Raji (cell line): Measurements from ENCODE around the gene MICU2.

Experiments
- POLR2A ChIP-seq: IDR thresholded peaks from 2 replicates; pipeline ENCODE4 v1.6.1; 2011; ENCODE audit warnings: low read depth, low read length, control low read depth; ENCODE audit not compliant: insufficient read depth

MICU2 gene

DNA sequence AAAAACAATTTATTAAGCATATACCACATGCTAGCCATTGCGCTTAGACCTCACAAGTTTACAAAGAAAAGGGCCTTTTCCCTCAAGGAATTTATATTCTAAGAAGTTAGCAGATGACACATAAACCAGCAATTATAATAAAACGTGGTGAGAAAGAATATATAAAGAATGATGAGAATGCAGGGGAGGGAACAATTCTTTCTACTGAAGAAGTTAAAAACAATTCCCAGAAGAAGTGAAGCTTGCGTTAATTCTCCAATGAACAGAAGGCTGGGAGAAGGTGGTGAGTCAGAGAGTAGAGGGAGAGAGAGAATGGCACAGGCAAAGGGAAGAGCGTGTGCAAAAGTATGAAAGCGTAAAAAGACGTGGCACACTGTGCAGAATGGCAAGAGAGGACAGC lies 75.4 kb downstream of the MICU2 start:
- no peak for TF ChIP-seq POLR2A

DNA sequence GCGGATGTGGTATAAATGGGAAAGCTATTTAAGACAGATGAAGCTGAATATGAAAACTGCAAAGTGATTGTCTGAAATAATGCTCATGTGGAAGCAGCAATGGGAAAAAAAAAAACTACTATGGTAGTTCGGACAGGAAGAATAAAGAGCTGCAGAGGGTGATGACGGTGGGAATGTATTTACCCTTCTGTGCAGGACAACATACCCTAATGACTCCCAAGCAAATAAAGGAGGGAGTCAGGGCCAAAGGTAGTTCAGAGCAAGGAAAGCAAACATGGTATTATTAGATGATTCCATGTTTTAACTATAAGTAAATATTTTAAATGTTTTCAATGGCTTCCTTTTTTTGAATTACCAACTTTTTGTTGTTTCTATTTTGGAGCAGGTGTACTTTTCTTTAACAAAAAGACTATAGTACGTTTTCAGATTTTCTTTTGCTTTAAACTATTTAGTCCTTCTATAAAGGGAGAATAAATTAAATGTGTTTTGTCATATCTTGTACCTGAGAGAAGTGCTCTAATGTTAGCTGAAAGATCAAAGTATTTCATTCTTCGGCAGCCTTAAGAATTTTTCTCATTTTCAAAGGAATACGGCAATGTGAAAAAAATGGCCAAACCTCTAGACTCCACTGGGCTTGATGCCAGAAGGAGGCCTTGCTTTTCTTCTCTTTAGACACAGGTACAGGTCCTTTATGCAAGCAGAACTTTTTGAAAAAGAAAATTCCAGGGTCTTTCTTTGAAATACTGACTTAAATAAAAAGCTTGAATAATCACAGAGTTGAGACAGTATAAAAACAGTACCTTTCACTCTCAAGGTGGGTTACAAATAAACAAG lies 77.0 kb downstream of the MICU2 start:
- no peak for TF ChIP-seq POLR2A

DNA sequence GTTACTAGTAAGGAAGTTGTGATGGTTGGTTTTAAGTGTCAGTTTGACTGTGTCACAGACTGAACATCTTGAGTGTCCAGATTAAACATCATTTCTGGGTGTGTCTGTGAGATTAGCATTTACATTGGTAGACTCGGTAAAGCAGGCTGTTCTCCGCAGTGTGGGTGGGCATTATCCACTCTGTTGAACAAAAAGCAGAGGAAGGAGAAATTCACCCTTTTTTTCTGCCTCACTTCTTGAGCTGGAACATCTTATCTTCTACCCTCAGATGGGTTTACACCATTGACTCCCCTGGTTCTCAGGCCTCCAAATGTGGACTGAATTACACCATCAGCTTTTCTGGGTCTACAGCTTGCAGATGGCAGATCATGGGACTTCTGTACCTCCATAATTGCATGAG lies 81.1 kb downstream of the MICU2 start:
- TF ChIP-seq POLR2A: no peak

DNA sequence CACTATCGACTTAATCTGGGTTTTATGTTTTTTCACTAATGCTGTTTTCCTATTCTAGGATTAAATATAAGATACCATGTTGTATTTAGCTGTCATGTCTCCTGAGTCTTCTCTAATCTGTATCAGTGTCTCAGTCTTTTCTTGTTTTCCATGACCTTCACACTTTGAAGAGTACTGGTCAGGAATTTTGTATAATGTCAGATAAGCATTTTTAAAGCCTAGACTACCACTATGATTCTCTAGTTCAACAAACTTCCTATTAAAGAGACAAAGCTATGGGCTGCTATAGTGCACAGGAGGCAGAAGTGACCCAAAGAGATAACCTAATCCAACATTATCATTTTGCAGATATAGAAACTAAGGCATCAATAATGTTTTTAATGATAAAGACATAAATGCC lies 81.8 kb downstream of the MICU2 start:
- no peak for TF ChIP-seq POLR2A

DNA sequence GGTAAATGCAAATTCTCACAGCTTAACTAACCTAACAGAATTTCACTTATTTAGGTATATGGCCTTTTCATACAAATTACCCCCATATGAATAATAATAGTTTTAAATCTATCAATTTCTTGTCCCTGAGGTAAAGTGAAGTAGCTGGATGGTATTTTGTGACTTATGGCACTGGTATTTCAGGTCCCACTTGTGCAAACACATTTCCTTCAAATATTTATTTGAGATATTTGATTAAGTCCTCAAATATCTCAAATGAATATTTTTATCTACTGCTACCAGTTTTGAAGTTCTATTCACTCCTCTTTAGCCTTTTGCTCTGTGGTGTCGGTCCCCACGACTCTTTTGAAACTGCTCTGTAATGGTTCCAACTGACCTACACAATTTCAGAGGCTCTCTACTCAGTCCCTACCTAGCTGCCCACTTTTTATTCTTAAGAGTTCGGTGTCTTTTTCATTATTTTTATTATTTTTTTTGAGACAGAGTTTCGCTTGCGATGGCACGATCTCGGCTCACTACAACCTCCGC lies 85.3 kb downstream of the MICU2 start:
- TF ChIP-seq POLR2A: no peak

DNA sequence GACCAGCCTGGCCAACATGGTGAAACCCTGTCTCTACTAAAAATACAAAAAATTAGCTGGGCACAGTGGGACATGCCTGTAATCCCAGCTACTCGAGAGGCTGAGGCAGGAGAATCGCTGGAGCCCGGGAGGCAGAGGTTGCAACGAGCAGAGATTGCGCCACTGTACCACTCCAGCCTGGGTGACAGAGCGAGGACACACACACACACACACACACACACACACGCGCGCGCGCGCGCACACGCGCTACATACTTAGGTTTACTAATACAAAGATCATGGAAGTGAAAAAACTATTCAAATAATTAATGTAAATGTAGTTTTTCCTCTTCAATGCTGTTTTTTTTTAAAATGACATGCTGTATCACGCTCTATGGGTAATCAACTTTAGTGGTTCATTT lies 86.4 kb downstream of the MICU2 start:
- TF ChIP-seq POLR2A: no peak

DNA sequence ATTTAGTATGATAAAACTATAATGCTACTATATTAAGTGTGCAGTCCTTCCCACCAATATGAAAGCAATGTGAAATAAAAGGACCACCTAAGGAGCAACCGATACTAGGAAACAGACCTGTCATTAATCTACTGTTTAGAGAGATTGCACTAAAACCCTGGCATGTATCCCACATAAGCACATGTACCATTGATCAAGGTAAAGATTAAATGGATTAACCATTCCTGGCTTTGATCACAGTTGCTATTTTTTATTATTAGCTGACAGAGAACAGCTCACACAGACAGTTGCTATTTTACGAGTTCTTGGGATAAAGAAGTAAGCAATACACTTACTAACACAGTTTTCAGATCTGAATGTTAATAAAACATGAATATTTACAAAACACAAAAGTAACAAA lies 87.2 kb downstream of the MICU2 start:
- TF ChIP-seq POLR2A: no peak

DNA sequence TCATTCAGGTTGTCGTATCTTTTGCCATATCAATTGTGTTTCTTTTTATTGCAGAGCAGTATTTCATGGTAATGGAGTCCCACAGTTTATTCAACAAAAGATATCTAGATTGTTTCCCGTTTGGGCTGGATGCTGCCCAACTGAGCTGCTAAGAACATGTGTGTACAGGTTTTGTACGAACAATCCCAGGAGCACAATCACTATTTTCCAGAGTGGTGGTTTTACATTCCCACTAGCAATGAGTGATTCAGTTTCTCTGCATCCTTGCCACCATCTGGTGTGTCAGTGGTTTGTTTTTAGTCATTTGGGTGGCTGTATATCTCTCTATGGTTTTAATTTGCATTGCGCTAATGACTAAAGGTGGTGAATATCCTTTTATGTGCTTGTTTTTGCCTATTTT lies 92.1 kb downstream of the MICU2 start:
- TF ChIP-seq POLR2A: no peak

DNA sequence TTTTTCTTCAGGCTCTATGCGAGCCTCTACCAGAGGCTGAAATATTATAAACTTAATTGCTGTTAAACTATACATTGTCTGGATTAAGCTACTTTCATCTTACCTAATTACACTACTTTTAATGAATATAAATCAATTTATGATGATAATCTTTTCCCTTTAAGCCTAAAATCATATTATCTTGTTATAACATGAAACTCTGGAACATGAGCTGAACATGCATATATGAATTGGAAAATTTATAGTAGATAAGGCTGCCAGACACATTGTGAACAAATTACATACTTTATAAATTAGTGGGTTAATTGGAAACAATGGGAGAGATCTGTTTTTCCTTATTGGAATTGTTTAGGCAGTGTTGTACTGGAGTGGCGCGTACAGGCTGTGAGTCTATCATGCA lies 99.6 kb downstream of the MICU2 start:
- TF ChIP-seq POLR2A: no peak

DNA sequence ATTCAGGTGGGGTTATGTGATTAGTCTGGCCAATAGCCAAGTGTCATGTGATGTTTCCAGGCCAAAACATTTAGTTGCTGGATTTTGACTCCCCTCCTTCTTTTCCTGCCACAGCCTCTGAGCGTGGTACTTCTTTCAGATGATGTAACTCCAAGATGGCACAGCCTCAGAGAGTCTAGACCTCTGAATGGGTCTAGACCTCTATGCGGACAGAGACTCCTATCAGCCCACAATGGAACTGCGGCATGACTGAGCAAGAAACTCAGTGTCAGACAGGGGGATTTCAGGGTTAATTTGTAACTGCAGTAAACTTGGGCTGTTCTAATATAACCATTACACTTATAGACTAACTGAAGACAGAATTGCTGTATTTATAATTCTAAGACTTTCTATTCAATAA lies 102.3 kb downstream of the MICU2 start:
- no peak for TF ChIP-seq POLR2A

DNA sequence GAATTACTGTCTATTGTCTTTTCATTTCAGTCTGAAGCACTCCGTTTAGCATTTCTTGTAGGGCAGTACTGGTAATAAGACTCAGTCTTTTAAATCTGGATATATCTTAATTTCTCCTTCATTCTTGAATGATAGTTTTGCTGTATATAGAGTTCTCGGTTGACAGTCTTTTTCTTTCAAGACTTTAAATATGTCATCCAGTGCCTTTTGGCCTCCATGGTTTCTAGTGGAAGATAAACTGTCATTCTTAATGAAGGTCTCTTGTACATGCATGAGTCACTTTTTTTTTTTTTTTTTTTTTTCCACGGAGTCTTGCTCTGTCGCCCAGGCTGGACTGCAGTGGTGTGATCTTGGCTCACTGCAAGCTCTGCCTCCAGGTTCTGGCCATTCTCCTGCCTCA lies 117.6 kb downstream of the MICU2 start:
- no peak for TF ChIP-seq POLR2A

DNA sequence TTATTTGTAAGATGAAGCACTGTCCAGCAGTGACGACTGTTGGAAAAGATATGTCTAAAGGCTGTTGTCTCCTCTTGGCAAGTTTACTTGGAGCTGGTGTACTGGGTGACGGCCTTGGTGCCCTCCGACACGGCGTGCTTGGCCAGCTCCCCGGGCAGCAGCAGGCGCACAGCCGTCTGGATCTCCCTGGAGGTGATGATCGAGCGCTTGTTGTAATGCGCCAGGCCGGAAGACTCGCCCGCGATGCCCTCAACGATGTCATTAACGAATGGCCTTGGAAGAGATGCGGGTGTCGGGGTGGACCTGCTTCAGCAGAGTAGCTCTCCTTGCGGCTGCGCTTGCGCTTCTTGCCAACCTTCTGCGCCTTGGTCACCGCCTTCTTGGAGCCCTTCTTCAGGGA lies 120.2 kb downstream of the MICU2 start:
- TF ChIP-seq POLR2A: no peak

DNA sequence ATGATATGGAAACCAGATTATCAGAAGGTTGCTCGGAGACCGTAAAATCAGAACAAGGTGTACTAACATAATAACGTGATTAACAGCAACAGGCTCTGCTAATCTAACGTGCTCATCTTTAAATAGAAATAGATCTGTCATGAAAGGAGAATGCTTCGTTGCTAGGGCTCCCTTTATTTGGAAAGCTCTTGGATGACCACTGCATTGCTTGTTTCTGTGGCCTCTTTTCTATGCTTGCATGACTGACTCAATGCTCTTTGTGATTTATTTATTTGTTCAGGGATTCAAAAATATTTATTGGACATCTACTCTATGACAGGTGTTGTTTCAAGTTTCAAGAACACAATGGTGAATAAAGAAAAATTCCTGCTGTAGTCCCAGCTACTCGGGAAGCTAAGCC lies 122.6 kb downstream of the MICU2 start:
- TF ChIP-seq POLR2A: no peak

DNA sequence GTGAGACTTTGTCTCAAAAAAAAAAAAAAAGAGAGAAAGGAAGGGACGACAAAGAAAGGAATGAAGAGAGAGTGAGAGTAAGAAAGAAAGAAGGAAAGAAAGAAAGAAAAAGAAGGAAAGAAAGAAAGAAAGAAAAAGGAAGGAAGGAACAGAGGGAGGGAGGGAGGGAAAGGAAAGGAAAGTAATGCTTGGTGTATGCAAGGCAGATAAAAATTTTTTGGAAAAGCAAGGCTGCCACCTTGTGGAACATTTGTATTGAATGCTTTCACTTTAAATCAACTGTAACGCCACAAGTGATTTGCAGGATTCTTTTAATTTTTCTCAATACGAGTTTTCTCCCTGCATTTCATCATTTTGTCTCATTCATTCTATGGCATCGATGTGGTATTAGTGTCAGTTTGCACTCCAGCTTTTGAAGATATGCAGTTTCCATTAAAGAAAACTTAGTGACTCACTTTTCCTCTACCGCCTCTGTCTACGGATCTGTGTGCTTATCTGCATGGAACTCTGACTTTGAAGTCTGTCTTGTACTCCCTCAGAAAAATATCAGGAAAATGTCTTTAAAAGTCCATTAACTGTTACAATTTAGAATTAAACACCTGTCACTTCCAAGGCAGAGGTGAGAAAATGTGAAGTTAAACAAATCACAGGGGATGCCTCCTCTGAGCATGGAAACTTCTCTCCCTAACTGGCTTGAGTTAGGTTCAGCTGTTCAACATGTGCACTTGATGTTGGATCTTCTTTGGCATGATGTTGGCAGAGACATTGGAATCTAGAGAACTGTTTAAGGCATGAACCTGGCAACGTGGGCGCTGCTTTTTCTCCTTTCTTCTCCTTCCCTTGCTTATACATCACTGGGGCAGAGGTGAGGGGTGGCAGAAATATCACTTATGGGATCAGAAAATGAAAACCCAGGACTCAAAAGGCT lies 124.8 kb downstream of the MICU2 start:
- no peak for TF ChIP-seq POLR2A

DNA sequence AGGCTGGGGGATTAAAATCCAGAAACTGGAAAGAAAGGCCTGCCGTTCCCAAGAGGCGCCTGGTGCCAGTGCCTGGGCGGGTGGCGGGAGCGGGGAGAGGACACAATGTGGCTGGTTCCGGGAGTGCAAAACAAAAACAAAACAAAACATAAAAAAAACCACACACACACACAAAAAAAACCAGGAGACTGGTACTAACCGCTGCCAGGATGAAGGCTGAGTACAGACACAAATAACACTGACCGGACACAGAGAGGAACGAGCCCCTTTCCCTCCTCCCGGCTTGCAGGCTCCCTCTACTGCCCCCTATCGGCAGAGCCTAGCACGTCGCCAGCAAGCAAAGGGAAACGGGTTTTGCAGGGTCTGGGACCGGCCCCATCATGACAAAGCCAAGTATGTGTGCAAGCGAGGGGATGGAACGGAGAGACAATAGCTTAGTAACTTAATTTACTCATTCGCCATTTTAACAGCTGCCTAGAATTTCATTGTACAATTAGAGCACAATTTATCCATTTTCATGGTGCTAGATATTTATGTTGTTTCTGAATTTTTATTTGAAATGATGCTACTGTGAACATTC lies 127.0 kb downstream of the MICU2 start:
- peak; percentile 40; the same call in 1 of the 2 replicates for TF ChIP-seq POLR2A
